Activated T-helper 17 cell treated with anti-CD3 and anti-CD28 coated beads, Interleukin-2, amount 50 U/mL, for 72 hours (primary cell): ENCODE data around the gene ZNF93. TPM values are rescaled to one million over a fixed set of nuclear protein-coding genes. Genes with fewer than 3 reads are reported as not detected.
"Not testable (repeated sequence)": the region's sequence is repeated elsewhere in the genome, so short reads cannot be mapped to it uniquely, and the experiment has no call there.

Experiments
- ATAC-seq: fragments of 150-1000 bp; cut with Tn5 transposase; replicated peaks from 2 replicates; pipeline ENCODE4 v1.10.0; 2021; ENCODE audit warnings: mild to moderate bottlenecking, moderate library complexity
- H3K27ac Mint-ChIP-seq: one replicate; pipeline ENCODE4 v1.8.0; 2022; ENCODE audit warnings: mixed read lengths
- H3K27me3 Mint-ChIP-seq: one replicate; pipeline ENCODE4 v1.8.0; 2022; ENCODE audit warnings: mixed read lengths
- H3K36me3 Mint-ChIP-seq: one replicate; pipeline ENCODE4 v1.8.0; 2022; ENCODE audit warnings: low read depth, mild to moderate bottlenecking, mixed read lengths
- H3K4me1 Mint-ChIP-seq: one replicate; pipeline ENCODE4 v1.8.0; 2022; ENCODE audit warnings: mixed read lengths
- H3K4me3 Mint-ChIP-seq: one replicate; pipeline ENCODE4 v1.8.0; 2022; ENCODE audit warnings: mild to moderate bottlenecking, mixed read lengths
- H3K9me3 Mint-ChIP-seq: one replicate; pipeline ENCODE4 v1.8.0; 2022; ENCODE audit warnings: mixed read lengths
- total RNA-seq, 2 donors: library from RNA; stranded (reverse); gene quantifications; one replicate each; pipeline ENCODE4 v1.2.3, GENCODE V29; 2022

The ZNF93 gene
- total RNA-seq, 2 donors from 2014 or later: 12.0 to 15.6 TPM

DNA sequence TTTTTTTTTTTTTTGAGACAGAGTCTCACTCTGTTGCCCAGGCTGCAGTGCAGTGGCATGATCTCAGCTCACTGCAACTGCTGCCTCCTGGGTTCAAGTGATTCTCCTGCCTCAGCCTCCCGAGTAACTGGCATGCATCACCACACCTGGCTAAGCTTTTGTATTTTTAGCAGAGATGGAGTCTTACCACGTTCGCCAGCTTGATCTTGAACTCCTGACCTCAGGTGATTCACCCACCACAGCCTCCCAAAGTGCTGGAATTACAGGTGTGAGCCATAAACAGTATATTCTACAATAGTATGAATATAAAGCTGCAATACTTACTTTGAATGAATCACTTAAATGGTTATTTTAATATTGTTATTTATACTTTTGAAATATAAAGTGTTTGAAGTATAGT, 6.8 kb downstream of the ZNF93 start:
- Mint-ChIP-seq H3K36me3 (peaks cover 41% of the 10 kb centered on the region), H3K4me1 (peaks cover 18% of the 10 kb centered on the region)
- H3K27me3 Mint-ChIP-seq, ATAC-seq, H3K9me3 Mint-ChIP-seq, H3K4me3 Mint-ChIP-seq, H3K27ac Mint-ChIP-seq: not testable (repeated sequence)

DNA sequence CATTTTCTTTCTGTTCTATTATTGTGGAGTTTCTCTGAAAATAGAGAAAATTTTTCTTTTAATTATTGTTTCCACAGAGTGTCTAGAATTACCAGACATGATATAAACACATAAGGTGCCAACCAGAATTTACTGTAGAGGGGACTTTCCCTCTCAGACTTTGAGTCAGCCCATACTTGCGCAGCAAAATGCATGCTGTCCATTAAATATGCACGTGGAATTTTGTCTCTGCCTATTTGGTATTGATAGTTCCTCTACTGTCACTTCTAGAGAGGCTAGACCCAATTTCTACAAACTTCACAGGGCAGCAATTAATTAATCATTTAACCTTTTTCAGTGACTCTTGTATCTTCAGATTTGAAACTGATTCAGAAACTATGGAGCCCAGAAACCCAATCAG, 8.9 kb downstream of the ZNF93 start:
- H3K9me3 Mint-ChIP-seq: no peaks in the 10 kb centered on the region
- peaks cover 26% of the 10 kb centered on the region for H3K36me3 Mint-ChIP-seq
- H3K4me3 Mint-ChIP-seq: no peak overlapping the region
- peaks cover 12% of the 10 kb centered on the region for H3K4me1 Mint-ChIP-seq
- no peaks in the 10 kb centered on the region for H3K27me3 Mint-ChIP-seq
- ATAC-seq: no peak
- no peak overlapping the region for H3K27ac Mint-ChIP-seq

DNA sequence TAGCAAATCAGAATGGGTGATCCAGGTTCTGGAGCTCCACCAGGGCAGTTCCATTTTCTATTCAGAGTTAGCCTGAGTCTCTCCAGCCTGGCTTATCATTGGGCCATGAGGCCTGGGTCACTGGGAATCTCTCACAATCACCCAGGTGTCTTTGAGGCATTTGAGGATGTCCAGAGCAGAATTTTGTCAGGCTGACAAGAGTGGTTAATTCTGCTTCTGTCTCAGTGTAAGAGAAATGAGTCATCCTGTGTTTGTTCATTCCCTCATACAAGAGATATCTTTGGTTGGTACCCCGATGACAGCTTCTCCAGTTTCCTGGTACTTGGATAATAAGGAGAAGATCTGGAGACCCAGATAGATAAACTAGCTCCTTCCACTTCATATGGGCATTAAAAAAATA, 10.4 kb downstream of the ZNF93 start:
- no peak for ATAC-seq
- H3K4me3 Mint-ChIP-seq: no peak overlapping the region
- no peaks in the 10 kb centered on the region for H3K9me3 Mint-ChIP-seq
- peaks cover 4% of the 10 kb centered on the region for H3K4me1 Mint-ChIP-seq
- no peak overlapping the region for H3K27ac Mint-ChIP-seq
- H3K27me3 Mint-ChIP-seq: no peaks in the 10 kb centered on the region
- H3K36me3 Mint-ChIP-seq: peaks cover 32% of the 10 kb centered on the region

DNA sequence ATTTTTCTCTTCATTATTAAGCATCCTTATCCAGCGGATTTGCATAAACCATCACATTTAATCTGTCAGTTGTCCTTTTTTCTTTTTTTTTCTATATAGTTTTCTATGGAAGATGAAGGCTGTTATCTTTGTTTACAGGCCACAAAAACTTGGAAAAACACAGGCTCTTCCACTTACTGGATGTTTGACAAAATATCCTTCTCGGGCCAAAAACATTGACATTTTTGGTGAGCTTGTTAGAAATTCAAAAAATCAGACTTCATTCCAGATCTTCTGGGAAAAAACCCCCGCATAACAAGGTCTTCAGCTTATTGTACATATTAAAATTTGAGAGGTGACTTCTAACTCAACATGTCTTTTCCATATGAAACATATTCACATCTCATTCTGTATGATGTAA, 13.8 kb downstream of the ZNF93 start:
- no peaks in the 10 kb centered on the region for H3K9me3 Mint-ChIP-seq
- peaks cover 49% of the 10 kb centered on the region for H3K36me3 Mint-ChIP-seq
- no peak for ATAC-seq
- no peaks in the 10 kb centered on the region for H3K27me3 Mint-ChIP-seq
- no peak overlapping the region for H3K4me3 Mint-ChIP-seq
- no peaks in the 10 kb centered on the region for H3K4me1 Mint-ChIP-seq
- no peak overlapping the region for H3K27ac Mint-ChIP-seq

DNA sequence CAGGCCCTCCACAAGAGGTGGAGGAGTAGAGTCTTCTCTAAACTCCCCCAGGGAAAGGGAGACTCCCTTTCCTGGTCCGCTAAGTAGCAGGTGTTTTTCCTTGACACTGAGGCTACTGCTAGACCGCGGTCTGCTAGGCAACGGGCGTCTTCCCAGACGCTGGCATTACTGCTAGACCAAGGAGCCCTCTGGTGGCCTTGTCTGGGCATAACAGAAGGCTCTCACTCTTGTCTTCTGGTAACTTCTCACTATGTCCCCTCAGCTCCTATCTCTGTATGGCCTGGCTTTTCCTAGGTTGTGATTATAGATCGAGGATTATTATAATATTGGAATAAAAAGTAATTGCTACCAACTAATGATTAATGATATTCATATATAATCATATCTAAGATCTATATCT, 29.7 kb downstream of the ZNF93 start:
- not testable (repeated sequence) for H3K4me1 Mint-ChIP-seq, H3K27ac Mint-ChIP-seq, H3K27me3 Mint-ChIP-seq, ATAC-seq, H3K4me3 Mint-ChIP-seq
- Mint-ChIP-seq H3K9me3 (peaks cover 14% of the 10 kb centered on the region), H3K36me3 (peaks cover 62% of the 10 kb centered on the region)

DNA sequence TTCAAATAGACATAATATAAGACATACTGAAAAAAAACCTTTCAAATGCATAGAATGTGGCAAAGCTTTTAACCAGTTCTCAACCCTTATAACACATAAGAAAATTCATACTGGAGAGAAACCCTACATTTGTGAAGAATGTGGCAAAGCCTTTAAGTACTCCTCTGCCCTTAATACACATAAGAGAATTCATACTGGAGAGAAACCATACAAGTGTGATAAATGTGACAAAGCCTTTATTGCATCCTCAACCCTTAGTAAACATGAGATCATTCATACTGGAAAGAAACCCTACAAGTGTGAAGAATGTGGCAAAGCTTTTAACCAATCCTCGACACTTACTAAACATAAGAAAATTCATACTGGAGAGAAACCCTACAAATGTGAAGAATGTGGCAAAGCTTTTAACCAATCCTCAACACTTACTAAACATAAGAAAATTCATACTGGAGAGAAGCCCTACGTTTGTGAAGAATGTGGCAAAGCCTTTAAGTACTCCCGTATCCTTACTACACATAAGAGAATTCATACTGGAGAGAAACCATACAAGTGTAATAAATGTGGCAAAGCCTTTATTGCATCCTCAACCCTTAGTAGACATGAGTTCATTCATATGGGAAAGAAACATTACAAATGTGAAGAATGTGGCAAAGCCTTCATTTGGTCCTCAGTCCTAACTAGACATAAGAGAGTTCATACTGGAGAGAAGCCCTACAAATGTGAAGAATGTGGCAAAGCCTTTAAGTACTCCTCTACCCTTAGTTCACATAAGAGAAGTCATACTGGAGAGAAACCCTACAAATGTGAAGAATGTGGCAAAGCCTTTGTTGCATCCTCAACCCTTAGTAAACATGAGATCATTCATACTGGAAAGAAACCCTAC, 32.9 kb downstream of the ZNF93 start:
- H3K27me3 Mint-ChIP-seq, H3K27ac Mint-ChIP-seq, ATAC-seq, H3K4me3 Mint-ChIP-seq, H3K4me1 Mint-ChIP-seq: not testable (repeated sequence)
- Mint-ChIP-seq H3K36me3 (peaks cover 35% of the 10 kb centered on the region), H3K9me3 (peaks cover 14% of the 10 kb centered on the region)

DNA sequence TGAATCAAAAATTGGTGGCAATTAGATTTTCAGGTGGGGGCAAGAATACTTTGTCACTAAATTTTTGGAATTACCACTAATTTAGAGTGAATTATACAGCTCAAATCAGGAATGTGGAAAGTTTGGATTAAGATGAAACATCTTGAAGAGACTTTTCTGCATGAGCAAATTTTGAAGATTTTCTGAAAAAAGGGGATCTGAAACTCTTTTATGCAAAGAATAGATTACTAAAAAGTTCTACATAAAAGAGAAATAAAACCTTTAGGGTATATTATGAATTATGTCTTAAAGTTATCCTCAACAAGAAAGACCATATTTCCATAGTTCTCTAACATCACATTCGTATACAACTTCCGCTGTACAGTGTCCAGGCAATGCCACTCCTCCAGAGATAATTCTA, 36.7 kb downstream of the ZNF93 start:
- H3K9me3 Mint-ChIP-seq: peaks cover 26% of the 10 kb centered on the region
- H3K4me1 Mint-ChIP-seq: no peaks in the 10 kb centered on the region
- ATAC-seq: no peak
- peaks cover 19% of the 10 kb centered on the region for H3K36me3 Mint-ChIP-seq
- no peak overlapping the region for H3K27ac Mint-ChIP-seq
- H3K4me3 Mint-ChIP-seq: no peak overlapping the region
- no peaks in the 10 kb centered on the region for H3K27me3 Mint-ChIP-seq

DNA sequence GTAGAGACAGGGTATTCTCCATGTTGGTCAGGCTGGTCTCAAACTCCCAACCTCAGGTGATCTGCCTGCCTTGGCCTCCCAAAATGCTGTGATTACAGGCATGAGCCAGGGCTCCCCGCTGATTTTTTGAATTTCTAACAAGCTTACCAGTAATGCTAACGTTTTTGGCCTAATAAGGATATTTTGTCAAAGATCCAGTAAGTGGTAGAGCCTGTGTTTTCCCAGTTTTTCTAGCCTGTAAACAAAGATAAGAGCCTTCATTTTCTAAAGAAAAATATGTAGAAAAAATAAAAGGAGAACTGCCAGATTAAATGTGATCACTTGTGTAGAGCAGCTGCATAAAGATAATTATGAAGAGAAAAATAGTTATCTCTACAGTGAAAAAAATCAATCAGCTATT, 37.7 kb downstream of the ZNF93 start:
- Mint-ChIP-seq H3K36me3 (peaks cover 9% of the 10 kb centered on the region), H3K27ac (no peak overlapping the region), H3K4me3 (no peak overlapping the region), H3K27me3 (no peaks in the 10 kb centered on the region), H3K4me1 (no peaks in the 10 kb centered on the region), H3K9me3 (peaks cover 21% of the 10 kb centered on the region)
- no peak for ATAC-seq

DNA sequence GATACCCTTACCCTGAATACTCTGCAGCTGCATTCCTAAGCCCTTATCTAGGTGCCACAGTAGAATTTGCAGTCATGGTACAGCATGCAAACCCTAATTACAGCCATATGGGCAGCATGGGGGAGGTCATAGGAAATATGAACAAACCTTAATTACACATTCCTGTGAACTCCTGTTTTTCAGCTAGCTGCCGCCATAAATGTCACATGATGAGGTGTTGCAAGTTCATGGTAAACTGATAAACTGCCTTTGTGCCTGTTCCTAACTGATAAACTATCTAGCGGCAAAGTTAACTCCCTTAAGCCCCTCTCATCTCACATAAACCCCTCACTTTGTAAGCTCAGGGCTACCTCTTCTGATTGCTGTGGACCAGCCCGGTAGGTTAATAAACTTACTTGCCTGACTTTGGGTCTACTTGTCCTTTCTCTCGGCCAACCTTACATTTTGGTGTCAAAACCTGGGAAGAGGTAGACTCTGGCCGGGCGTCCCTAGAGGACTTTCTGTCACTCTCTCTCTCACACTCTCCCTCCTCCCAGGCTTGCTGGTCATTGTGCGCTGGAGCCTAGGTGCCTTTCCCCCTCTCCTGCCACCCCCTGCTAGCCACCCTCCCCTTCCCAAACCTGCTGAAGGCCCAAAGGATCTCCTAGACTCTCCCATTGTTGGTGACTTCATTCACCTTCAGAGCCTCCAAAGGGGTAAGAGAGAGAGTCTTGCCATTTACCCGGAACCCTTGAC, 43.3 kb downstream of the ZNF93 start:
- peaks cover 16% of the 10 kb centered on the region for H3K9me3 Mint-ChIP-seq
- H3K27ac Mint-ChIP-seq: no peak overlapping the region
- H3K4me3 Mint-ChIP-seq: no peak overlapping the region
- H3K36me3 Mint-ChIP-seq: no peaks in the 10 kb centered on the region
- no peak for ATAC-seq
- H3K27me3 Mint-ChIP-seq: peaks cover 3% of the 10 kb centered on the region
- no peaks in the 10 kb centered on the region for H3K4me1 Mint-ChIP-seq

DNA sequence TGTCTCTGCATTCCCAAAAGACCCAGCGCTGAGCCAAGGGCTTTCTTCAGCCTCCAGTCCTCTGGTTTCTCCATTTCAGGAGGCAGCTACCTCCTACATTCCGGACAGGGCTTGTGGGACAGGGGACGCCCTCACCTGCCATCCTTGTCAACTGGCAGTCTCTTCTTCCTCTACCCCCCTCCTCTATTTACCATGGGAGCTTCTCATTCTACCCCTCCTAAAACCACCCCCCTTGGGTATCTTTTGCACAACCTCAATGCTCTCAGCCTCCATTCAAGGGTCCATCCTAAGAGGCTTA, 43.8 kb downstream of the ZNF93 start:
- Mint-ChIP-seq H3K36me3 (no peaks in the 10 kb centered on the region), H3K27ac (no peak overlapping the region)

DNA sequence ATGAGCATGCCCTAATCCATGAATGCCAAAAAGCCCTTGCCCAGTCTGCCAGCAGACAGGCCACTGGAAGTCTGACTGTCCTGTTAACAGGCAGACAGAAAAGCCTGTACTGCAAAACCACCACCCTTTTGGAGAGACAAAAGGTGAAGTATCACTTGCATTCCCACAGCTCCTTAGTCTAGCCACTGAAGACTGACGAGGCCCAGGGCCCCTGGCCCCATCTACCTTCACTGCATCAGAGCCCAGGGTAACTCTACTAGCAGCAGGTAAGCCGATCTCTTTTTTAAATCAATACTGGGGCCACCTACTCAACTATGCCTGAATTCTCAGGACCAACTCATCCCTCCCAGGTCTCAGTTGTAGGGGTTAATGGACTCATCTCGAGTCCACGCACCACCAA, 45.5 kb downstream of the ZNF93 start:
- H3K27ac Mint-ChIP-seq: no peak overlapping the region
- ATAC-seq: no peak
- H3K4me3 Mint-ChIP-seq: no peak overlapping the region
- peaks cover 12% of the 10 kb centered on the region for H3K9me3 Mint-ChIP-seq
- H3K27me3 Mint-ChIP-seq: peaks cover 3% of the 10 kb centered on the region
- H3K4me1 Mint-ChIP-seq: no peaks in the 10 kb centered on the region
- H3K36me3 Mint-ChIP-seq: no peaks in the 10 kb centered on the region

More for the DNA sequence above, 43.8 kb downstream of the ZNF93 start:
- Mint-ChIP-seq H3K9me3 (peaks cover 16% of the 10 kb centered on the region), H3K4me1 (no peaks in the 10 kb centered on the region), H3K27me3 (peaks cover 3% of the 10 kb centered on the region), H3K4me3 (no peak overlapping the region)
- no peak for ATAC-seq

DNA sequence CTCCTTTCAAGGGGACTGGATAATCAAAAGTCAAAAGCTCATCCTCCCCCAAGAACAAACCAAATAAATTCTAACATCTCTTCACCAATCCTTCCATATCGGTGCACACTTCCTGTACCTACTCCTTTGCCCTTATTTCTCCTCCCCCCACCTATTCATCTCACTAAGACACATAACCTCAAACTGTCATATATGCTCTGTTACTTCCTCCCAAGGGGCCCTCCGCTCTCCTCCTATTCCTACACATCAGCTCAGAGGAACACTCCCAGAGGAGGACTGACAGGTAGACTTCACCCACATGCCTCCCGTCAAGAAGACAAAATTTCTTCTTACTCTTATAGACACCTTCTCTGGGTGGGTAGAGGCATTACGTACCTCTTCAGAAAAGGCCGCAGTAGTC, 48.1 kb downstream of the ZNF93 start:
- H3K36me3 Mint-ChIP-seq: no peaks in the 10 kb centered on the region
- peaks cover 3% of the 10 kb centered on the region for H3K27me3 Mint-ChIP-seq
- no peak overlapping the region for H3K27ac Mint-ChIP-seq
- H3K4me3 Mint-ChIP-seq: no peak overlapping the region
- ATAC-seq: no peak
- no peaks in the 10 kb centered on the region for H3K4me1 Mint-ChIP-seq
- peaks cover 4% of the 10 kb centered on the region for H3K9me3 Mint-ChIP-seq

DNA sequence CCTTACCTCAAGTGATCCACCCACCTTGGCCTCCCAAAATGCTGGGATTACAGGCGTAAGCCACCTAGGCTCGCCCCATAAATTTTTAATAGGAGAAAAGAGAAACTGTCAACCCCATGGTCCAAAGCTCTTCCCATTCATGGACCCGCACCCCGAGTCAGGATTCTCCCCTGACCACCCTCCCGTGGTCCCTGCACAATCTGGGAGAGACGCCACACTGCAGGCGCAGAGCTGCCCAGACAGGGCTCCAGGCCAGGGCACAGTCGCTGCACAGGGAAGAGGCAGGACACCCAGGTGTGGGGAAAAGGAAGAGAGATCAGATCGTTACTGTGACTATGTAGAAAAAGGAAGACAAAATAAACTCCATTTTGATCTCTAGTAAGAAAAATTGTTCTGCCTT, 54.5 kb downstream of the ZNF93 start:
- Mint-ChIP-seq H3K9me3 (no peaks in the 10 kb centered on the region), H3K4me1 (no peaks in the 10 kb centered on the region), H3K36me3 (no peaks in the 10 kb centered on the region), H3K27me3 (no peaks in the 10 kb centered on the region), H3K27ac (no peak overlapping the region), H3K4me3 (no peak overlapping the region)
- ATAC-seq: no peak

DNA sequence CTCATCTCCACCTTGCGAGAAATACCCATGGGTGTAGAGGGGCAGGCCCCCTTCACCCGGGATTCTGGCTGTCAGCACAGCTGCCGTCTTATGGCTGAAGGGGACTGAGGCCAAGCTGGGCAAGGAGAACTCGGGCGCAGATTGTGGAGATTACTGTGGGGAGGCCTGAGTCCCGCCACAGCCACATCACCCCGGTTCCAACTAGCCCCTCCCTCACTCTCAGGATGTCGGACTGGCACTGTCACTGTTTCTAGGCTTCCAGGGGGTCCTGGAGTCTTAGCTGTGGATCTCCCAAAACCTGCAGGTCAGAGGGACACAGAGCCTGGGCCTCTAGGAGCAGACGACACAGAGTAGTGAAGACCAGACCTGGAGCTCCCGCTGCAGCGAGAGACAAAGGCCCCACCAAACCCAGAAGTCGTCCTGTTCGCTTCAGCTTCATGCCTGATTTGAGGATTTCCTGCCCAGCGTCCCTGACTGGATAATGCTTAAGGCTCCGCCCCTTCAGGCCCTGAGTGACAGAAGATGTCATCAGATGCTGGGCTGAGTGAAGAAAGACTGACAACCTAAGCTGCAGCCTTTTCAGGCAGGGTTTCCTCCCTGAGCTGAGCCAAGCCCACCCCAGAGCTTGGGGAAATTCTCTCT, 55.8 kb downstream of the ZNF93 start:
- no peaks in the 10 kb centered on the region for H3K27me3 Mint-ChIP-seq
- no peaks in the 10 kb centered on the region for H3K4me1 Mint-ChIP-seq
- no peak overlapping the region for H3K4me3 Mint-ChIP-seq
- ATAC-seq: no peak
- no peak overlapping the region for H3K27ac Mint-ChIP-seq
- no peaks in the 10 kb centered on the region for H3K9me3 Mint-ChIP-seq
- H3K36me3 Mint-ChIP-seq: no peaks in the 10 kb centered on the region

DNA sequence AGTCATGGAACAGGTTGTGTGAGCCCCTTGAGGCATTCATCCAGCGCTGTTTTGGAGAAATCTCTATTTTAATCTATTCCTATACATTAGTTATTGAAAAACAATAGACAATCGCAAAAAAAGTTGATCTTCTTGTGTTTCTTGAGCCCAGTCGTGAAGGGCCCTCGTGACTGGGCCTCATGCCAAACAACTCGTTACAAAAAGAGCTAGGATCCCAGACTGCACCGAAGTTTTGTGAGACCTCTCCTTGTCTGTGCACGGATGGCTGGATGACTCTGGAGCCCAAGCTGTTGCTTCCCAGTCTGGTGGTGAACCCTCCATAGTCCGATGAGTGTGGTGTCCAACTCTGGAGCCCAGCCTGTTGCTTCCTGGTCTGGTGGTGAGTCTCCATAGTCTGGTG, 57.0 kb downstream of the ZNF93 start:
- H3K27me3 Mint-ChIP-seq, H3K9me3 Mint-ChIP-seq, H3K4me1 Mint-ChIP-seq, H3K4me3 Mint-ChIP-seq, H3K27ac Mint-ChIP-seq, ATAC-seq, H3K36me3 Mint-ChIP-seq: not testable (repeated sequence)
